Heart left ventricle (tissue), 16 donors: ENCODE results near the gene SH3GL3. TPM values are rescaled to one million over a fixed set of nuclear protein-coding genes. Genes with fewer than 3 reads are reported as not detected.

ENCODE experiments used
- ATAC-seq, 4 donors: fragments of 200-7000 bp; cut with Tn5 transposase; one replicate each; pipeline ENCODE4 v1.9.1; 2020 to 2022; ENCODE audit warnings: moderate library complexity in 4 of 4, mild to moderate bottlenecking in 3 of 4, moderate number of reproducible peaks in 1 of 4
- DNase-seq, 5 donors: peaks; one replicate each; pipeline ENCODE4 v3.0.0-alpha.2; 2020
- H3K27ac ChIP-seq, 12 donors: fragments of 200-600 bp; sonication (generic) in 4 of 12; one replicate each; pipeline versions ENCODE4 v1.5.0 to v1.8.0; 2016 to 2022; ENCODE audit warnings: mild to moderate bottlenecking in 2 of 12
- H3K27me3 ChIP-seq, 9 donors: fragments of 200-600 bp; sonication (generic) in 2 of 9; one replicate each; pipeline versions ENCODE4 v1.5.1 to v1.8.0; 2016 to 2022; ENCODE audit warnings: mild to moderate bottlenecking in 3 of 9
- H3K36me3 ChIP-seq, 9 donors: fragments of 200-600 bp; sonication (generic) in 2 of 9; one replicate each; pipeline versions ENCODE4 v1.5.0 to v1.8.0; 2018 to 2022; ENCODE audit warnings: mild to moderate bottlenecking in 2 of 9
- H3K4me1 ChIP-seq, 12 donors: fragments of 200-600 bp; sonication (generic) in 4 of 12; one replicate each; pipeline versions ENCODE4 v1.5.0 to v1.8.0; 2016 to 2022; ENCODE audit warnings: mild to moderate bottlenecking in 3 of 12
- H3K4me3 ChIP-seq, 12 donors: fragments of 200-600 bp; sonication (generic) in 4 of 12; one replicate each; pipeline versions ENCODE4 v1.5.0 to v1.8.0; 2017 to 2022; ENCODE audit warnings: mild to moderate bottlenecking in 9 of 12, moderate library complexity in 4 of 12
- H3K9me3 ChIP-seq, 12 donors: fragments of 200-600 bp; sonication (generic) in 4 of 12; one replicate each; pipeline versions ENCODE4 v1.5.0 to v1.8.0; 2016 to 2022; ENCODE audit warnings: mild to moderate bottlenecking in 1 of 12
- POLR2A ChIP-seq, 2 donors: fragments of 450-650 bp; IDR thresholded peaks; one replicate each; pipeline ENCODE4 v1.6.1; 2017; ENCODE audit warnings: antibody characterized with exemption in 2 of 2, mild to moderate bottlenecking in 2 of 2, moderate library complexity in 2 of 2
- WGBS, 4 donors: extraction: QIAGEN DNeasy Blood & Tissue Kit in 2 of 4; methylation state at CpG; one replicate each; pipeline versions ENCODE4 v1.1.5 to v1.1.7; 2013 to 2018; 5-methylcytosine and 5-hydroxymethylcytosine counted together
- intact Hi-C, 10 donors: fragments of 100-400 bp; cut with DNase I; formaldehyde crosslinking; loops; one replicate each; pipeline versions ENCODE4 v1.11.1 to v1.14.2; 2022
- polyA plus RNA-seq, 2 donors: library from polyadenylated mRNA; stranded (reverse); fragments of 200-250 nt; gene quantifications; one replicate each; pipeline ENCODE4 v1.2.3, GENCODE V29; 2013
- total RNA-seq, 9 donors: library from RNA; depleted of rRNA in 2 of 9; stranded (reverse); fragments of >200 nt in 2 of 9; fragmentation: NEBNext Ultra II Directional in 3 of 9; extraction: Animal tissue kit (Norgen Biotek cat#: 25700) in 3 of 9; gene quantifications; one replicate each; pipeline versions ENCODE4 v1.1.0 to v1.2.4, GENCODE V29; 2016 to 2023
- TF ChIP-seq, protein P1 (sequence below), 12 donors: fragments of 200-600 bp; sonication (generic) in 4 of 12; IDR thresholded peaks; one replicate each; pipeline versions ENCODE4 v1.5.0 to v1.8.0; 2018 to 2022; ENCODE audit warnings: antibody characterized with exemption in 12 of 12, mild to moderate bottlenecking in 5 of 12
- donor health status: ischemic (EF 13 %, LVEDD 7.1; RV severe dilation, severe dysfunction).
- donor health status: healthy with polysubstance abuse.
- donor health status: DM: no; HTN: yes; CAD: no.
- donor health status: DM: no; HTN: no; CAD: no.
- donor health status: ischemic (EF 25% LVEDD 6.9; RV normal size, moderate dysfunction).
- donor health status: ischemic (EF 25% LVEDD 5.7; RV mildly dilated, moderate dysfunction).
- donor health status: healthy.
- donor health status: DM: yes; HTN: yes; CAD: no.
- donor health status: ischemic (EF 35%, LVEDD 5.7; RV mildly dilated, moderate dysfunction).
- donor health status: nonischemic (EF 11% LVEDD 7.7; RV severe dilation, severe dysfunction).
- donor health status: DM: yes; HTN: yes; CAD: no.
- donor health status: PGD.
- donor health status: ischemic (EF 29% LVEDD 5.4; RV normal size, mild dysfunction).
- donor health status: nonischemic (EF 23%, LVEDD 6.1; RV moderate dilation, normal function).

SH3GL3 gene
- total and polyA plus RNA-seq, 11 donors = 0.91 TPM; not detected in 10

DNA sequence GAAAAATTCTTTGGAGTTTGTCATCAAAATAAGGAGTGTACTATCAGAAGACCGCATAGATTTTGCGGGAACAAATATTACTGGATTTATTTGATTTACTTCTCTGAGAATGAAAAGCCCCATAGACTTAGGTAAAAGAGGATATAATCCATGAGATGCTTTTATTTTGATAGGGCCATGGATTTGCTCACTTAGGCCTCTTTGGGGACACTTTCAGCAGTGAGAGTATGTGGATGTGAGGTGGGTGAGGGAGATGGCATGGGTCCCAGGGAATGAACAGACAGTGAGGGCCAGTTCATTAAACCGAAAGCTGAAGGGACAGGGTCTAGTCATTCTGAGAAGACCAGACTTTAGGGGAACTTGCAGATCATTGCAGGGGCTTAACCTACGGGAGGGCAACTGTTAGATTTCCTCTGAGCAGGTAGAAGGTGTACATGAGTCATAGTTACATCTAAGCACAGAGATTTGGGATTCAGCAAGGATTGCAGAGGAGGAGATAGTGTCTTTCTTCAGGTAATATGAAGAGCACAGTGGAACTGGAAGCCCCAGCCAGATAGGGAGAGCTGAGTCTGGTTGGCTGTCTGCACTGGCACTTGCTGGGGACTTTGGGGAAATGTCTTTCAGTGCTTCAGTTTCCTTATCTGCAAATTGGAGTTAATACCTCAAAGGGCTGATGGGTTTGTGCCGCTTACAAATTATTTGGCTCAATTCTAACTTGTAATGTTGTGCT lies 30.8 kb downstream of the SH3GL3 start:
- Histone ChIP-seq H3K27ac (no peak overlapping the region), H3K4me1 (no peaks in the 10 kb centered on the region), H3K9me3 (peaks cover 0 to 1% (median 0%) of the 10 kb centered on the region in 12 donors), H3K4me3 (no peak overlapping the region), H3K36me3 (no peaks in the 10 kb centered on the region), H3K27me3 (peaks cover 0 to 4% (median 0%) of the 10 kb centered on the region in 9 donors)
- 81 to 89% (median 83%) methylated on average over 5 of the region's 5 CpGs for WGBS, 4 donors
- intact Hi-C loops = no loop called here
- DNase-seq (no peak), ATAC-seq (no peak)
- TF ChIP-seq POLR2A (IDR thresholded peaks at IDR 0.05) = no peak
- TF ChIP-seq, protein P1, sequence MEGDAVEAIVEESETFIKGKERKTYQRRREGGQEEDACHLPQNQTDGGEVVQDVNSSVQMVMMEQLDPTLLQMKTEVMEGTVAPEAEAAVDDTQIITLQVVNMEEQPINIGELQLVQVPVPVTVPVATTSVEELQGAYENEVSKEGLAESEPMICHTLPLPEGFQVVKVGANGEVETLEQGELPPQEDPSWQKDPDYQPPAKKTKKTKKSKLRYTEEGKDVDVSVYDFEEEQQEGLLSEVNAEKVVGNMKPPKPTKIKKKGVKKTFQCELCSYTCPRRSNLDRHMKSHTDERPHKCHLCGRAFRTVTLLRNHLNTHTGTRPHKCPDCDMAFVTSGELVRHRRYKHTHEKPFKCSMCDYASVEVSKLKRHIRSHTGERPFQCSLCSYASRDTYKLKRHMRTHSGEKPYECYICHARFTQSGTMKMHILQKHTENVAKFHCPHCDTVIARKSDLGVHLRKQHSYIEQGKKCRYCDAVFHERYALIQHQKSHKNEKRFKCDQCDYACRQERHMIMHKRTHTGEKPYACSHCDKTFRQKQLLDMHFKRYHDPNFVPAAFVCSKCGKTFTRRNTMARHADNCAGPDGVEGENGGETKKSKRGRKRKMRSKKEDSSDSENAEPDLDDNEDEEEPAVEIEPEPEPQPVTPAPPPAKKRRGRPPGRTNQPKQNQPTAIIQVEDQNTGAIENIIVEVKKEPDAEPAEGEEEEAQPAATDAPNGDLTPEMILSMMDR (IDR thresholded peaks at IDR 0.05) = no peak

DNA sequence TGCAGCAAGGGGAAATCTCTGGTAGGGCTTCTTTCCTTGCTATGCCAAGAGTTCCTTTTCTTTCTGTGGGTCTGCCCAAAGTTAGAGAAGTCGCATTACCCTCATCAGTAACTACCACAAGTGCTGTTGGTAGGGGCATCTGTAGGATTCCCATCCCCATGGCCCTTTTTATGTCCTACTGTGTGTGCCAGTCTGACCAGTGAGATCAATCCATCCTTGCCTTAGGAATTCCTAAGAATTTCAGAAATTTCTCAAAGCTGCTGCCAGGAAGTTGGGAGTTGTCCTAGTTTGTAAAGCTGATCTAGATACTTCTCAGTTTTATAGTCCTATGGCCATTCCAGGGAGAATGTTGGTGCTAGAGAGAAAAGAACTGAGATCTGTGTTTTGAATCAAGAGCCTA lies 36.5 kb downstream of the SH3GL3 start:
- intact Hi-C loops = no loop called here
- no peak overlapping the region for H3K4me3 ChIP-seq
- TF ChIP-seq, protein P1 (IDR thresholded peaks at IDR 0.05) = no peak
- no peak for TF ChIP-seq POLR2A (IDR thresholded peaks at IDR 0.05)
- H3K27me3 ChIP-seq = peaks cover 0 to 4% (median 0%) of the 10 kb centered on the region in 9 donors
- no peak for DNase-seq
- no peaks in the 10 kb centered on the region for H3K4me1 ChIP-seq
- H3K9me3 ChIP-seq = peaks cover 0 to 20% (median 0%) of the 10 kb centered on the region in 12 donors
- WGBS, 4 donors = 94 to 100% (median 97%) methylated on average over 1 of the region's 1 CpG
- H3K27ac ChIP-seq = no peak overlapping the region
- no peaks in the 10 kb centered on the region for H3K36me3 ChIP-seq
- ATAC-seq = no peak

DNA sequence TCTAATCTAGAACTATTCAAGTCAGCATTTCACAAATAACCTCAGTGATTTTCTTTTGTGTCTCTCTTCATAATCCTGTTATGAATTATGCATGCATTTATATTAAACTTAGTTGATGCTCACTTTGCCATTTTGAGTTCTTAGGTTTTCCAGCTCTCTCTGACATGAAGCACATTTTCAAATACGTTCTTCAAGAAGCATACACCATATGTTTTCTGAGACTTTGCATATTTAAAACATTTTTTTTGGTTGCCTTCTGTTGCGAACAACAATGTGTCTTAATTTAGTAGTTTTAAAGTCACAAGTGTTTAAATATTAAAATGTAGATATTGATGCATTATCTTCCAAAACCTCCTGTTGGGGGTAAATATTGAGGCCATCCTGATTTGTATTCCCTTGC lies 37.5 kb downstream of the SH3GL3 start:
- peaks cover 0 to 20% (median 0%) of the 10 kb centered on the region in 12 donors for H3K9me3 ChIP-seq
- WGBS, 4 donors = 87 to 90% (median 89%) methylated on average over 2 of the region's 2 CpGs

DNA sequence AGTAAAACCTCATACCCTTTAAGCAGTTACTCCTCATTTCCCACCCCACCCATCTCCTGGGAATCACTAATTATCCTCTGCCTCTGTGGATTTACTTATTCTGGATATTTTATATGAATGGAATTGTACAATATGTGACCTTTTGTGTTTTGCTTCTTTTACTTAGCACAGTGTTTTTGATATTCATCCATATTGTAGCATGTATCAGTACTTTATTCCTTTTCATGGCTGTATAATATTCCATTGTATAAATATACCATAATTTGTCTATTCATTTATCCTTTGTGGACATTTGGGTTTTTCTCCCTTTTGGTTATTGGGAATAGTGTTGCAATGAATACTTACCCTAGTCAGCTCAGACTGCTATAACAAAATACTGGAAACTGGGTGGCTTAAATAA lies 39.2 kb downstream of the SH3GL3 start:
- Histone ChIP-seq H3K36me3 (no peaks in the 10 kb centered on the region), H3K4me1 (no peaks in the 10 kb centered on the region), H3K27me3 (peaks cover 0 to 7% (median 0%) of the 10 kb centered on the region in 9 donors), H3K27ac (no peak overlapping the region), H3K4me3 (no peak overlapping the region), H3K9me3 (peaks cover 0 to 20% (median 0%) of the 10 kb centered on the region in 12 donors)
- DNase-seq (no peak), ATAC-seq (no peak)
- intact Hi-C loops = no loop called here
- no peak for TF ChIP-seq POLR2A (IDR thresholded peaks at IDR 0.05)
- TF ChIP-seq, protein P1 (IDR thresholded peaks at IDR 0.05) = no peak

More for the DNA sequence above, 37.5 kb downstream of the SH3GL3 start:
- Histone ChIP-seq H3K27ac (no peak overlapping the region), H3K36me3 (no peaks in the 10 kb centered on the region), H3K4me1 (no peaks in the 10 kb centered on the region), H3K27me3 (peaks cover 0 to 4% (median 0%) of the 10 kb centered on the region in 9 donors), H3K4me3 (no peak overlapping the region)
- ATAC-seq (no peak), DNase-seq (no peak)
- TF ChIP-seq, protein P1 (IDR thresholded peaks at IDR 0.05) = no peak
- no peak for TF ChIP-seq POLR2A (IDR thresholded peaks at IDR 0.05)
- intact Hi-C loops = no loop called here
